DMS114 treated with DMSO at 0.1 percent for 48 hours (cell line): Measurements from ENCODE around the gene FAM114A2.

ENCODE experiments used
- DNase-seq: peaks from one replicate; lab custom pipeline; 2025; ENCODE audit not compliant: unreplicated experiment; lab: John Stamatoyannopoulos, UW

Gene FAM114A2

DNA sequence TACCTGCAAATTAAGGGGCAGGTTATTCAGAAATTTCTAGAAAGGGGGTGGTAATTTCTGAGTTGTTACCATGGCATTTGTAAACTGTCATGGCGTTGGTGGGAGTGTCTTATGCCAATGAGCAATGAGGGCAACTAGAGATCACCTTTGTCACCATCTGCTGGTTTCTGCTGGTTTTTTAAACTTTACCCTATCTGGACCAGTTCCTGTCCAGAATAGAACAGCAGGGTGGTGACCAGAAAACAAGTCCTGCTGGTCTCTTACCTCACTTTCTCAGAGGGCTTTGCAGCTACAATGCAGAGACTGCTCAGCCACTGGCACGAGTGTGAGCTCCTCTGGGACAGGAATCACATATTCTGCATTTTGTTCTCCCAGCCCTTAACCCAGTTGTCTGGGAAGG, 51.4 kb downstream of the FAM114A2 start:
- no peak for DNase-seq

DNA sequence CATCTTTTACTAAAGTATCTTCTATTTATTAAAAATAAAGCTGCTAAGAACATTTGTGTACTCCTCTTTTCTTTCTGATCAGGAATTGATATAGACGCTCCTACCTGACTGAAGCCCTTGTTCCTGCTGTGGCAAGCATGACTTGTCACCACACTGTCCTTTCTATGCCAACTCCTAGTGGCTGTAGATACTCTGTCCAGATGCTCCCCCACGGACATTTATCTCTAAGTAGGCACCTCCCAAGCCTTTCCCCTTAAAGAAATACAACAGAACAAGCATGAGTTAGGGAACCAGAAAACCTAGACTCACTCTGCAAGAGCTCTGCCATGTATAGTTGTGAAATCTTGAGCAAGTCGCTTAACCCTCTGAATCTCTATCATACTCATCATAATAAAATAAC, 53.2 kb downstream of the FAM114A2 start:
- no peak for DNase-seq

GRCh38 chr5:153983885-153984284, 54.8 kb downstream of the FAM114A2 start:
- DNase-seq = no peak

DNA sequence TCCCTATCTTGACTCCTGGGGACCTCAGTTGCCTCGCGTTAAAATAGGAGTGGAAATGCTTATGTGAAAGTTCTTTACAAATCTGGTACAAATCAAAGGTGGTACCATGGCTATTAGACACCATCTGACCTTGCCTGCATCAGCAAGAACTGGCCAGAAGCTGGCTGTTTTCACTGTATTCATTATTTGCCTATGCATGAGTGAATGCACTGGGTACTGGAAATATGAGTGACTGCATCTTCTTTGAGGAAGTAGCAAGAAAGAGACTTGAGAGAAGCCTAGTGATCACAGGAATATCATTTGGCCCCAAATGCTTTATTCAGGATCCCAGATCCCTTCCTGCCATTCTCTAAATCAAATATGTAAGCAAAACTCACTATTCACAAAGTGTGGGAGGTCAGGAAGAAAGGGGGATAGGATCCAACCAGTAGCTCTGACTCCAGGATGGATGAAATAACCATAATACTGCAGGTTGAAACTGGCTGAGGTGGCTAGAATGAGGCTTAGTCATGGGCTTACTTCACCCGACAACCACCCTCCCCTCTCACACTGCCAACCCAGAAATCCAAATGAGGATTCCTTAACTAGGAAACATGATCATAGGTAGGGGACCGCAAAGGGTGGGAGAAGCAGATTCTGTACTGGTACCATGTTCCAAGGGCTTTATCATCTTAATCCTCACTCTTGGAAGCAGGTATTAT, 56.7 kb downstream of the FAM114A2 start:
- no peak for DNase-seq

DNA sequence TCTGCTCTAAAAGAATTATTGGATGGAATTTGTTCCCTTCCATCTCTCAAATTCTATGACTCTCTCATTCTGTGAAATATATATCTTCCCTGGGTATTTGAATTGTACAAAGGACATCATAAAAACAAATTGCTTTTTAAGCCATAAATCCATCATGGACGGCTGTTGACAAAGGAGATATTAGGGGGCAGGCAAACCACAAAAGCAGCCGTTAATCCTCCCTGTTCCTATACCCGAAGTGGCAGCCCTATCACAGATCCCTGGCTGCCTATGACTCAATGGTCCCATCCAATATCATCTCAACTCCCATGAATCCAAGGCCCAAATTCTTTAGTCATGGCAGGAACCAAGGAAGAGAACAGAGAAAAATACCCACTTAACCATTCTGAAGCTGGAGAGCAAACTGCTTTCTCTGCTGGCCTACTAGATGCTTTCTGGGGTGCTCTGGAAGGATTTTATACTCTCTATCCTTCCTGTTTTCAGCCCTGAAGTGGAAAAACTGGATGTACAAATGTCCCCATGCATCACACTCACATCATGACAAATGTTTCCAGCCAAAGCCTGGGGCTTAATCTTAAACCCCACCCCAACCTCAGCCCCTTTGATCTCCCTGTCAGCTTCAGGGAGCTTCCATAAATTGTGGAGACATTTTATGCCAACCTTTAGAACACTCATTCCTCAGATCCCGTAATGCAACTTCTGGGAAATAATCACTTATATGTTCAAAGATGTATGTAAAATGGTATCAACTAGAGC, 59.5 kb downstream of the FAM114A2 start:
- no peak for DNase-seq

GRCh38 chr5:153974813-153975163, 63.9 kb downstream of the FAM114A2 start:
- no peak for DNase-seq

- DNase-seq = peak; percentile 44
These were observed 64.4 kb downstream of the FAM114A2 start for GRCh38 chr5:153974131-153974812.

- DNase-seq = no peak
These were observed 66.5 kb downstream of the FAM114A2 start for GRCh38 chr5:153972240-153972639.

GRCh38 chr5:153970496-153970895, 68.2 kb downstream of the FAM114A2 start:
- DNase-seq = no peak

DNA sequence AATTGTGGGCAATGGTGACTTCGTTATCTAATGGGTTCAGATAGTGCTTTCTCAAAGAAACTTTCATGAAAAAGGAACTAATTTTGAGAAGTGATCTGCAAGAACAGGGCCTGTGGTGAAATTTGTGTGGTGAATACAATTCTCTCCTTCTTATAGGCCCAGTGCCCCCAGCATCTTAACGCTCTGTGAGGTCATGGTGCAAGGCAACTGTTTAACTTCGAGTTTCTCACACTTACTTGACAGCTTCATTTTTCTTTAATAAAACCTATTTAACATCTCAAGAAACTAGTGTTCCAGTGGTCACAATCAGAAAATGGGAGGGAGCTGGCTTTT, 69.2 kb downstream of the FAM114A2 start:
- DNase-seq = no peak

GRCh38 chr5:153968761-153969562, 69.7 kb downstream of the FAM114A2 start:
- DNase-seq = no peak

DNA sequence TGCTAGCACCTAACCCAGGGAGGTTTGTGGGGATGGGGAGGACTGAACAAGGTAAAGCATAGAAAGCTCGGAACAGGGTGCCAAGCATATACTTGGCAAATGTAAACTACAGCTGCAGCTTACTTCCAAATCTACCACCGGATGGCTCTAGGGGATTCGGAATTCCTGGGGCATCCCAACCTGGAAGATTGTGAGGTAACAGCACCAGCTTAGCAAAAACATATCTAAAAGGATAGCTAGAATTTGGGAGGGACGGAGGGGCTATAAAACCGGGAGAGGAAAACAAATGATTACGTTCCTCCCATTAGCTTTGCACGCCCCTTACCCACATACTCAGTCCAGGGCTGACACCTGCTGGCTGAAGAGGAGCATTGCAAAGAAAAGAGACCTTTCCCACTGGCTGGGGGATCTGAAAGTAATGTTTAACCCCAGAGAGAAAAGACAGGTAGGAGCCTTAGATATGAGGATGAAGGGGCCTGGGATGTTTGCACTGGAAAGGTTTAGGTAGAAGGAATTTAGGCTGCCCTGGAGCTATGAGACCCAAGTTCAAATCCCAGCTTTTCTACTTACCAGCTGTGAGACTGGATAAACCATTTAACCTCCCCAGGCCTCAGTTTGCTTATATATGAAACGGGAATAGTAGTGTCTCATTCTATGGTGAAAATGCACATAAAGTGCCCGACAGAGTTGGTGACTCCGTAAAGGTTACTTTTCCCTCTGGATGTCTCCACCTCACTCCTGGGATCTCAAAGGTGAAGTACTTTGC, 73.6 kb downstream of the FAM114A2 start:
- peak; percentile 73 for DNase-seq

GRCh38 chr5:153964191-153964879, 74.4 kb downstream of the FAM114A2 start:
- no peak for DNase-seq

DNA sequence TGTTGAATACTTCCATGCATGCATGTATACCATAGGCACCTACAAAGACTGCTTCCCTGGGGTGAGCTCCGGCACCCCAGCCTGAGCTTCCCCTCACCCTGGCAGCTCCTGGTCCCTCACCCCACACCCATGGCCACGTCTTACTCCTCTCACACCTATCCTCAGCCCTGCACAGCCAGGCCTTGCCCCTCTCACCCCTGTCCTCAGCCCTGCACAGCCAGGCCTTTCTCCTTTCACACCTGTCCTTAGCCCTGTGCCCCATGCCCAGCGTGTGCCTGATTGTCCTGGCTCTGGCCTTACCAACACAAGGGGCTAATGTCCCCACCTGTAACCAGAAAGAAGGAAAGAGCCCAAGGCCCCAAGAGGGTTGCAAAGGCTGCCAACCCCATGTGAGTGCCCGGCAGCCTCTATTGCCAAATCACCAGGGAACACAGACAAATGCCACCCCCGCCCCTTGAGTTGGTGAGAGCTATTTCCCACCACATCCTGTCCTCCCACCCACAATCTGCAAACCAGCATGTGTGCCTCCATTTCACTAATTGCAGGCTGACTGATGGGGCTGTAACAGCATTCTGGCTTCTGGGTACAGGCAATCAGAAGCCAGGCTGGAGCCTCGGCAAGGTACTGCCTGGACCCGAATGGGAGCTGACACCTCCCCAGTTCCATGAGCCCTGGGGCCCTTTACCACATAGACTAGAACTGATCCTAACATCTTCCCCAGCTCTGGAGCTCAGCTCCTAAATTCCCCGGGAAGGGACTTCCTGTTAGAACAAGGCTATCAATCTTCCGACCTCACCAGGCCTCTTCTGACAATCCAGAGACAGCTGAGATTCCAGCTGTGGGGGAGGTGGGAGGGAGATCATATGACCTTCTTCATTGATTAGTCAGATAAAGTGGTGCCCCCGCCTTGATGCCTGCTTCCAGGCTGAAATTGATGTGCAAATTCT, 78.2 kb downstream of the FAM114A2 start:
- DNase-seq = no peak

DNA sequence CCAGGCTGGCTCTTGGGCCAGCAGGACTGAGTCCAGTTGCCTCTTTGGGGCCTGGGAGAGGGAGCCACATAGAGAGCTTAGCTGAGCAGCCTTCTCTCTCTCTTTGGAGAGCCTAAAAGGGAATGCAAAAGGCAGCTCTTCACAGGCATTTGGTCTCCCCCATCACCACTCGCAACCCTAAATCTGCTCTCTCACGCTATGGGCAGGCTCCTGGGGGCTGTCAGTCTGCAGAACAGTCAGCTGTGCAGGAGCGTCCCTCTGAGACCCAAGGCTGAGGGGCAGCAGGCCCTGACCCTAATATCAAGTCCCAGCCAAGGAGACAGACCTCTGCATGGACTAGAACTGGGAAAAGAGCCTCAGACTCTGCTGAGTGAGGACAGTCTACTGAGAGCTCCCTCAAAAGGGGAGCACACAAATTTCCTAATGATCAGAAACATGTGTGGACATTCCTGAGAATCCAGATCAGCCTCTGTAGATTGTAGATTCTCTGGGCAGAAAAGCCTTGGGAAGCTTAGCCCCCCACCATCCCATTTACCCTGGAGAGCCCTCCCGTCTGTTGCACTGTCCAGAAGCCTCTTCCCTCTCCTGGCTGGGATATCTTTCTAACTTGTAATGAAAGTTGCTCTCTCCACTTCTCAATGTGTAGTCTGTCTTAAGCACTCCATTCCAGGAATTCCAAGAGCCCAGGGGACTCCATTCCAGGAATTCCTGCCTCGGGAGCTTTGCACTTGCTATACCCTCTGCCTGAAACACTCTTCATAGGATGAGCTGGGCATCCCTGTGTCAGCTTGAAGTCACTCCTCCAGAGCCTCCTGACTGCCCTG, 79.4 kb downstream of the FAM114A2 start:
- no peak for DNase-seq

- no peak for DNase-seq
These were observed 81.5 kb downstream of the FAM114A2 start for GRCh38 chr5:153957205-153957604.

DNA sequence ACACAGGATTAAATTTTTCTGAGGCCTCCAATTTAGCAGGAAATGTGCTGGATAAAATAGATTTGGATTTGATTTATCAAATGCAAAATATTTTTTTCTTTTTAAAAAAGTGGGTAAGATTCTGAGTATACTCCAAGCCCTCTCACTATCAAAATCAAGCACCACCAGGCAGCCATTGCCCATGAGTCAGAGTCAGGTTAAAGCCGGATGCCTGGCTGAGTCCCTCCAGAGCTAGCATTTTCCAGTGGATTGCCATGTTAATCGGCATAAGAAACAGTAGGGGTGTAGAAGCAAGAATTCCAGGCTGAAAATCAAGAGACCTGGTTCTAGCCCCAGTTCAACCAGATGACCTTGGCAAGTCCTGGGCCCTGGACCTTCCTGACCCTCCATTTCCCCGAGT, 85.3 kb downstream of the FAM114A2 start:
- no peak for DNase-seq

- no peak for DNase-seq
These were observed 85.8 kb downstream of the FAM114A2 start for GRCh38 chr5:153952893-153953292.
